ENCODE measurements around the gene SPAG16.

The SPAG16 gene

DNA sequence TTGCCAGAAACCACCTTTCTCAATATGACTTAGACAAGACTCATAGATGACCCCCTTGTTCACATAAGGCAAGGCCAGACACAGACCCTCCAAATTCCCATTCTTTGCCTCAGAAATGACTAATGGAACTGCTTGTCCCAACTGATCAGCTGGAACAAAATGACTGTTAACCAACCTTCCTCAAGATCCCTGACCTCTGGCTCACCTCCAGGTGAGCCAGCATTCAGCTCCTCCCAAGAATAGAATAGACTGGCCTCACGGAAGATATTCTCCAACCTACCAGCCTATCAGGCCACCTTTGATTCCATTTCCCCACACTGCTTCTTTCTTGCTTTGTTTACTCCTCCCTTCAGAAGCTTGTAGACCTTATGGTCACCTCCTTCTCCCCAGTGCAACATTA, 930.8 kb downstream of the SPAG16 start:
- Histone ChIP-seq H4K20me1 (ENCODE audit: insufficient read depth, low read length) (no peaks in the 10 kb centered on the region), H3K27me3 (ENCODE audit: low read depth, low read length) (no peaks in the 10 kb centered on the region), H3K27ac (ENCODE audit: low read length) (no peak overlapping the region), H3K9ac (ENCODE audit: low read length) (no peak overlapping the region), H3K9me3 (ENCODE audit: insufficient read depth, low read length) (no peaks in the 10 kb centered on the region), H2AFZ (ENCODE audit: low read depth, low read length) (no peak overlapping the region), H3K4me1 (ENCODE audit: low read length) (no peaks in the 10 kb centered on the region), H3K36me3 (replicated peaks; ENCODE audit: low read depth, low read length) (no peaks in the 10 kb centered on the region), H3K4me2 (ENCODE audit: low read length) (no peak overlapping the region), H3K79me2 (ENCODE audit: low read length) (no peaks in the 10 kb centered on the region), H3K4me3 (ENCODE audit: low read length) (no peak overlapping the region)
- TF ChIP-seq, protein P1, sequence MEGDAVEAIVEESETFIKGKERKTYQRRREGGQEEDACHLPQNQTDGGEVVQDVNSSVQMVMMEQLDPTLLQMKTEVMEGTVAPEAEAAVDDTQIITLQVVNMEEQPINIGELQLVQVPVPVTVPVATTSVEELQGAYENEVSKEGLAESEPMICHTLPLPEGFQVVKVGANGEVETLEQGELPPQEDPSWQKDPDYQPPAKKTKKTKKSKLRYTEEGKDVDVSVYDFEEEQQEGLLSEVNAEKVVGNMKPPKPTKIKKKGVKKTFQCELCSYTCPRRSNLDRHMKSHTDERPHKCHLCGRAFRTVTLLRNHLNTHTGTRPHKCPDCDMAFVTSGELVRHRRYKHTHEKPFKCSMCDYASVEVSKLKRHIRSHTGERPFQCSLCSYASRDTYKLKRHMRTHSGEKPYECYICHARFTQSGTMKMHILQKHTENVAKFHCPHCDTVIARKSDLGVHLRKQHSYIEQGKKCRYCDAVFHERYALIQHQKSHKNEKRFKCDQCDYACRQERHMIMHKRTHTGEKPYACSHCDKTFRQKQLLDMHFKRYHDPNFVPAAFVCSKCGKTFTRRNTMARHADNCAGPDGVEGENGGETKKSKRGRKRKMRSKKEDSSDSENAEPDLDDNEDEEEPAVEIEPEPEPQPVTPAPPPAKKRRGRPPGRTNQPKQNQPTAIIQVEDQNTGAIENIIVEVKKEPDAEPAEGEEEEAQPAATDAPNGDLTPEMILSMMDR (IDR thresholded peaks at IDR 0.05; ENCODE audit: low read depth, low read length): no peak
- TF ChIP-seq EZH2phosphoT487 (IDR thresholded peaks at IDR 0.05; ENCODE audit: low read depth): no peak

DNA sequence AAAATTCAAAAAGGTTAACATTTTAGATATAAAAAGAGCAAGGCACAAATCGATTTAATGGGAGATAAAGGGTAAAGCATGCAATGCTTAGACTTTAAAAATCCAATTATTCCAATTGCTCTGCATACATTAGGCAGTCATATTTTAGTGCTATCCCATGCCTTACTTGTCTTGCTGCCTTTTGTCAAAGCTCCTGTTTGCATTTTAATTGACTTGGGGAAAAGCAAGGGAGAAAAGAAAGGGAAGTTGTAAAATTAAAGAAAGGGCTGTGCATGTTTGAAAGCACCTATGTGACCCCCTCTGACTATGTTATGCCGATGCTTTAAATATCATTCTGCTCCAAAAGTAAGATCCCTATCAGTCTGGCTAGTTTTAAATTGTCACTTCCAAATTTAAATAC, 932.9 kb downstream of the SPAG16 start:
- Histone ChIP-seq H3K9me3 (ENCODE audit: insufficient read depth, low read length) (no peaks in the 10 kb centered on the region), H3K36me3 (replicated peaks; ENCODE audit: low read depth, low read length) (no peaks in the 10 kb centered on the region), H4K20me1 (ENCODE audit: insufficient read depth, low read length) (no peaks in the 10 kb centered on the region), H3K27me3 (ENCODE audit: low read depth, low read length) (no peaks in the 10 kb centered on the region), H3K9ac (ENCODE audit: low read length) (no peak overlapping the region), H2AFZ (ENCODE audit: low read depth, low read length) (no peak overlapping the region), H3K4me3 (ENCODE audit: low read length) (no peak overlapping the region), H3K79me2 (ENCODE audit: low read length) (no peaks in the 10 kb centered on the region), H3K4me2 (ENCODE audit: low read length) (no peak overlapping the region), H3K4me1 (ENCODE audit: low read length) (no peaks in the 10 kb centered on the region), H3K27ac (ENCODE audit: low read length) (no peak overlapping the region)
- TF ChIP-seq, protein P1 (IDR thresholded peaks at IDR 0.05; ENCODE audit: low read depth, low read length): no peak
- no peak for TF ChIP-seq EZH2phosphoT487 (IDR thresholded peaks at IDR 0.05; ENCODE audit: low read depth)

DNA sequence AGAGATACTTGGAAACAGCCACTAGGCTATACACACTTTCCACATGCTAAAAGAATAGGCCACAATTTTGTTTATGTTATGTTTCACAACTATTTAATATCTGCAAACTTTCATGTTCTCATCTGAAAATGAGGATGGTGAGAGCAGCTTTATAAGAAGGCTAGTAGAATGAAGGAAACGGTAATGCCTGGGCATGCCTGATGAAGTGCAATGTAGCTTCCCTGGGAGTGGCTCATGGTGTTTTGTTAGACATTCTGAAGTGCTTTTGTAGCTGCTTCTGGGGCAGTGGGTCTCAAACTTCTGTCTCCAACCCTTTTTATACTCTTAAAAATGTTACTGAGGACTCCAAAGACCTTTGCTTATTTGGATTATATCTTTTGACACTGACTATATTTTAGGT, 933.3 kb downstream of the SPAG16 start:
- Histone ChIP-seq H3K36me3 (replicated peaks; ENCODE audit: low read depth, low read length) (no peaks in the 10 kb centered on the region), H2AFZ (ENCODE audit: low read depth, low read length) (no peak overlapping the region), H3K4me2 (ENCODE audit: low read length) (no peak overlapping the region), H3K79me2 (ENCODE audit: low read length) (no peaks in the 10 kb centered on the region), H3K9me3 (ENCODE audit: insufficient read depth, low read length) (no peaks in the 10 kb centered on the region), H4K20me1 (ENCODE audit: insufficient read depth, low read length) (no peaks in the 10 kb centered on the region), H3K9ac (ENCODE audit: low read length) (no peak overlapping the region), H3K4me3 (ENCODE audit: low read length) (no peak overlapping the region), H3K27ac (ENCODE audit: low read length) (no peak overlapping the region), H3K27me3 (ENCODE audit: low read depth, low read length) (no peaks in the 10 kb centered on the region), H3K4me1 (ENCODE audit: low read length) (no peaks in the 10 kb centered on the region)
- TF ChIP-seq, protein P1 (IDR thresholded peaks at IDR 0.05; ENCODE audit: low read depth, low read length): no peak
- TF ChIP-seq EZH2phosphoT487 (IDR thresholded peaks at IDR 0.05; ENCODE audit: low read depth): no peak

DNA sequence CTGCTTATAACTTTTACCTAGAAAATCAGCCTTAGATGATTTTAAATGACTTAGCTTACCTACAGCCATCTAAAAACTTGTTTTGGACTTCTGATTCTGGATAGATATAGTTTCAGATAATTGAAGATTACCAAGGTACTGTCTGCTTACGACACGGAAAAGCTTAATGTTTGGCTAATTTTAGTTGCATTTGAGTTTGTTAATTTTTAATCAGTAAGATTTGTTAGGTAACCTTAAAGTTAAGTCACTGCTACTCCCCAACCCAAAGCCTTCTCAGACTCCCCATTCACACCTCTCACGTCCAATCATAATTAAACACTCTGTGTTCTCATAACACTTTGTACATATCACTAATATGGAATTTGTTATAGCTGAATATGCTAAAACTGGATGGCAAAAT, 936.0 kb downstream of the SPAG16 start:
- Histone ChIP-seq H3K27ac (ENCODE audit: low read length) (no peak overlapping the region), H2AFZ (ENCODE audit: low read depth, low read length) (no peak overlapping the region), H3K36me3 (replicated peaks; ENCODE audit: low read depth, low read length) (no peaks in the 10 kb centered on the region), H3K27me3 (ENCODE audit: low read depth, low read length) (no peaks in the 10 kb centered on the region), H3K4me1 (ENCODE audit: low read length) (no peaks in the 10 kb centered on the region), H3K9ac (ENCODE audit: low read length) (no peak overlapping the region), H3K9me3 (ENCODE audit: insufficient read depth, low read length) (no peaks in the 10 kb centered on the region), H4K20me1 (ENCODE audit: insufficient read depth, low read length) (no peaks in the 10 kb centered on the region), H3K79me2 (ENCODE audit: low read length) (no peaks in the 10 kb centered on the region), H3K4me2 (ENCODE audit: low read length) (no peak overlapping the region), H3K4me3 (ENCODE audit: low read length) (no peak overlapping the region)
- no peak for TF ChIP-seq EZH2phosphoT487 (IDR thresholded peaks at IDR 0.05; ENCODE audit: low read depth)
- TF ChIP-seq, protein P1 (IDR thresholded peaks at IDR 0.05; ENCODE audit: low read depth, low read length): no peak
